HUDEP-2 (cell line): Measurements from ENCODE around the gene CLIC6.
"Not testable (repeated sequence)": the region's sequence is repeated elsewhere in the genome, so short reads cannot be mapped to it uniquely, and the experiment has no call there.

ENCODE experiments used
- DNase-seq, 76 experiments: peaks; one replicate each; lab custom pipeline; 2025; ENCODE audit not compliant: unreplicated experiment in 76 of 76; lab: John Stamatoyannopoulos, UW

CLIC6 gene

GRCh38 chr21:34690793-34691175, 22.0 kb downstream of the CLIC6 start:
- DNase-seq, result no peak

- no peak for DNase-seq
Observed at GRCh38 chr21:34691390-34692032, 22.7 kb downstream of the CLIC6 start.

- DNase-seq, result no peak
Observed at GRCh38 chr21:34692458-34693020, 23.7 kb downstream of the CLIC6 start.

- DNase-seq, result peak in 29 of 76 experiments; percentile 9 to 65 (median 32)
Observed at GRCh38 chr21:34693192-34693810, 24.5 kb downstream of the CLIC6 start.

GRCh38 chr21:34695434-34695833, 26.6 kb downstream of the CLIC6 start:
- DNase-seq, result no peak

- no peak for DNase-seq
Observed at GRCh38 chr21:34696121-34696520, 27.3 kb downstream of the CLIC6 start.

GRCh38 chr21:34697826-34698225, 29.0 kb downstream of the CLIC6 start:
- no peak for DNase-seq

GRCh38 chr21:34698270-34699015, 29.6 kb downstream of the CLIC6 start:
- no peak for DNase-seq

GRCh38 chr21:34700605-34701004, 31.8 kb downstream of the CLIC6 start:
- DNase-seq, result no peak

GRCh38 chr21:34701726-34702125, 32.9 kb downstream of the CLIC6 start:
- DNase-seq, result no peak

GRCh38 chr21:34702341-34703170, 33.8 kb downstream of the CLIC6 start:
- no peak for DNase-seq

- no peak for DNase-seq
Observed at GRCh38 chr21:34703571-34703970, 34.8 kb downstream of the CLIC6 start.

- no peak for DNase-seq
Observed at GRCh38 chr21:34704119-34704518, 35.3 kb downstream of the CLIC6 start.

GRCh38 chr21:34705011-34705410, 36.2 kb downstream of the CLIC6 start:
- no peak for DNase-seq

- DNase-seq, result peak in 10 of 76 experiments; percentile 4 to 55 (median 18)
Observed at GRCh38 chr21:34706337-34706736, 37.5 kb downstream of the CLIC6 start.

- DNase-seq, result no peak
Observed at GRCh38 chr21:34707876-34708325, 39.1 kb downstream of the CLIC6 start.

- DNase-seq, result no peak
Observed at GRCh38 chr21:34713621-34714020, 44.8 kb downstream of the CLIC6 start.

- no peak for DNase-seq
Observed at GRCh38 chr21:34715518-34715917, 46.7 kb downstream of the CLIC6 start.

- no peak for DNase-seq
Observed at GRCh38 chr21:34715985-34716596, 47.3 kb downstream of the CLIC6 start.

GRCh38 chr21:34718529-34718928, 49.7 kb downstream of the CLIC6 start:
- not testable (repeated sequence) for DNase-seq
